Measurements from ENCODE around the gene ADIPOR2.

DNA sequence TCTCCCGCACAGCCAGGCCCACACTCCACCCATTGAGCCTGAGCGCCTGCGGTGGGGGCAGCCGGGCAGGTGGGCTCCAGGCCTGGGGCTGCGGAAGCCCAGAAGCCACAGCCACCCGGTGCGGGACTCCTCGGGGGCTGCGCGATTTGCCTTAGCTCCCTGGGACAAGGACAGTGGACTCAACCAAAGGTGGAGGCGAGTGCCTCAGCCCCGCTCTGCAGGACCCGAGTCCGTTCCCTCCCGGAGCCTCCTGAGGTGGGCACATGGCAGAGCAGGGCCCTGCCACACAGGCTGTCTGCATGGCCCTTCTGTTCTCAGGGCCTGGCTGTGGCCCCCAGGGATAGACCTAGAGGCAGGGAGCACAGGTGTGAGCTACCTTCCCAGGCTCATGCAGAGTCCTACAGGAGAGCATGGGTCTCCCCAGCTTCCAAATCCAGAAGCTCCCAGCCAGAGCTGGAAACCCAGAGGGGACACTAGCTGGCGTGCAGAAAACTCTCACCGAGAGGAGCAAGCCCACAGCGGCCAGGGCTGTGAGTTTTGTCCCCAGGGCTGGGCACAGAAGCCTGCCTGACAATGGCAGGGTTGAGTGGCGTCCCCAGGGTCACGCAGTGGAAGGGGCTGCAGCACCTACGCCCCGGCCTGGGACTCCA, 107.2 kb downstream of the ADIPOR2 start:
- TF ChIP-seq, protein P1, sequence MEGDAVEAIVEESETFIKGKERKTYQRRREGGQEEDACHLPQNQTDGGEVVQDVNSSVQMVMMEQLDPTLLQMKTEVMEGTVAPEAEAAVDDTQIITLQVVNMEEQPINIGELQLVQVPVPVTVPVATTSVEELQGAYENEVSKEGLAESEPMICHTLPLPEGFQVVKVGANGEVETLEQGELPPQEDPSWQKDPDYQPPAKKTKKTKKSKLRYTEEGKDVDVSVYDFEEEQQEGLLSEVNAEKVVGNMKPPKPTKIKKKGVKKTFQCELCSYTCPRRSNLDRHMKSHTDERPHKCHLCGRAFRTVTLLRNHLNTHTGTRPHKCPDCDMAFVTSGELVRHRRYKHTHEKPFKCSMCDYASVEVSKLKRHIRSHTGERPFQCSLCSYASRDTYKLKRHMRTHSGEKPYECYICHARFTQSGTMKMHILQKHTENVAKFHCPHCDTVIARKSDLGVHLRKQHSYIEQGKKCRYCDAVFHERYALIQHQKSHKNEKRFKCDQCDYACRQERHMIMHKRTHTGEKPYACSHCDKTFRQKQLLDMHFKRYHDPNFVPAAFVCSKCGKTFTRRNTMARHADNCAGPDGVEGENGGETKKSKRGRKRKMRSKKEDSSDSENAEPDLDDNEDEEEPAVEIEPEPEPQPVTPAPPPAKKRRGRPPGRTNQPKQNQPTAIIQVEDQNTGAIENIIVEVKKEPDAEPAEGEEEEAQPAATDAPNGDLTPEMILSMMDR (conservative IDR thresholded peaks at IDR 0.05; ENCODE audit: low read length) = no peak
- no peak for TF ChIP-seq EZH2phosphoT487 (IDR thresholded peaks at IDR 0.05; ENCODE audit: borderline replicate concordance, low read depth, low read length)
